ENCODE results near the gene SIMC1.
"Not testable (repeated sequence)": the region's sequence is repeated elsewhere in the genome, so short reads cannot be mapped to it uniquely, and the experiment has no call there.

The SIMC1 gene

GRCh38 chr5:176216393-176216916 lies 21.8 kb upstream of the SIMC1 start:
- not testable (repeated sequence) for DNase-seq (ENCODE audit: low read depth in 2 of 2)

- not testable (repeated sequence) for DNase-seq (ENCODE audit: low read depth in 2 of 2)
Observed at GRCh38 chr5:176217188-176217729, 21.0 kb upstream of the SIMC1 start.

GRCh38 chr5:176217764-176218163 lies 20.5 kb upstream of the SIMC1 start:
- DNase-seq (ENCODE audit: low read depth in 2 of 2) = not testable (repeated sequence)

- not testable (repeated sequence) for DNase-seq (ENCODE audit: low read depth in 2 of 2)
Observed at GRCh38 chr5:176222006-176222405, 16.2 kb upstream of the SIMC1 start.

- not testable (repeated sequence) for DNase-seq (ENCODE audit: low read depth in 2 of 2)
Observed at GRCh38 chr5:176228358-176228757, 9.9 kb upstream of the SIMC1 start.

- not testable (repeated sequence) for DNase-seq (ENCODE audit: low read depth in 2 of 2)
Observed at GRCh38 chr5:176233253-176233652, 5.0 kb upstream of the SIMC1 start.

GRCh38 chr5:176235155-176235554 lies 3.1 kb upstream of the SIMC1 start:
- not testable (repeated sequence) for DNase-seq (ENCODE audit: low read depth in 2 of 2)

- not testable (repeated sequence) for DNase-seq (ENCODE audit: low read depth in 2 of 2)
Observed at GRCh38 chr5:176238645-176239283, 540 bp downstream of the SIMC1 start.

GRCh38 chr5:176239304-176239703 lies 1.1 kb downstream of the SIMC1 start:
- not testable (repeated sequence) for DNase-seq (ENCODE audit: low read depth in 2 of 2)

- DNase-seq (ENCODE audit: low read depth in 2 of 2) = not testable (repeated sequence)
Observed at GRCh38 chr5:176244318-176244717, 6.1 kb downstream of the SIMC1 start.

- not testable (repeated sequence) for DNase-seq (ENCODE audit: low read depth in 2 of 2)
Observed at GRCh38 chr5:176245074-176245473, 6.8 kb downstream of the SIMC1 start.

- not testable (repeated sequence) for DNase-seq (ENCODE audit: low read depth in 2 of 2)
Observed at GRCh38 chr5:176245489-176245888, 7.3 kb downstream of the SIMC1 start.

GRCh38 chr5:176250691-176251090 lies 12.5 kb downstream of the SIMC1 start:
- DNase-seq (ENCODE audit: low read depth in 2 of 2) = not testable (repeated sequence)

GRCh38 chr5:176252171-176252570 lies 13.9 kb downstream of the SIMC1 start:
- not testable (repeated sequence) for DNase-seq (ENCODE audit: low read depth in 2 of 2)

GRCh38 chr5:176253370-176254065 lies 15.3 kb downstream of the SIMC1 start:
- DNase-seq (ENCODE audit: low read depth in 2 of 2) = not testable (repeated sequence)

- DNase-seq (ENCODE audit: low read depth in 2 of 2) = not testable (repeated sequence)
Observed at GRCh38 chr5:176254066-176254393, 15.8 kb downstream of the SIMC1 start.

- not testable (repeated sequence) for DNase-seq (ENCODE audit: low read depth in 2 of 2)
Observed at GRCh38 chr5:176257871-176258505, 19.8 kb downstream of the SIMC1 start.

- DNase-seq (ENCODE audit: low read depth in 2 of 2) = not testable (repeated sequence)
Observed at GRCh38 chr5:176260682-176261081, 22.5 kb downstream of the SIMC1 start.

- DNase-seq (ENCODE audit: low read depth in 2 of 2) = not testable (repeated sequence)
Observed at GRCh38 chr5:176266448-176266847, 28.2 kb downstream of the SIMC1 start.

GRCh38 chr5:176289018-176289417 lies 50.8 kb downstream of the SIMC1 start:
- not testable (repeated sequence) for DNase-seq (ENCODE audit: low read depth in 2 of 2)

- not testable (repeated sequence) for DNase-seq (ENCODE audit: low read depth in 2 of 2)
Observed at GRCh38 chr5:176290057-176290840, 52.0 kb downstream of the SIMC1 start.
